Measurements from ENCODE around the gene COPS7A.
A peak's percentile ranks its signal among the peaks of the same experiment; 100 is the strongest.
"Not testable (repeated sequence)": the region's sequence is repeated elsewhere in the genome, so short reads cannot be mapped to it uniquely, and the experiment has no call there.

COPS7A gene

DNA sequence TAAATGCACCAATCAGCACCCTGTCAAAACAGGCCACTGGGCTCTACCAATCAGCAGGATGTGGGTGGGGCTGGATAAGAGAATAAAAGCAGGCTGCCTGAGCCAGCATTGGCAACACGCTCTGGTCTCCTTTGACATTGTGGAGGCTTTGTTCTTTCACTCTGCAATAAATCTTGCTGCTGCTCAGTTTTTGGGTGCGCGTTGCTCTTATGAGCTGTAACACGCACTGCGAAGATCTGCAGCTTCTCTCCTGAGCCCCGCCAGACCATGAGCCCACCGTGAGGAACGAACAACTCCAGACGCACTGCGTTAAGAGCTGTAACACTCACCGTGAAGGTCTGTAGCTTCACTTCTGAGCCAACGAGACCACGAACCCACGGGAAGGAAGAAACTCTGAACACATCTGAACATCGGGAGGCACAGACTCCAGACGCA, 14.9 kb upstream of the COPS7A start:
- no peaks in the 10 kb centered on the region for H3K4me1 ChIP-seq (ENCODE audit: control insufficient read depth, low read depth, low read length)
- no peak overlapping the region for H3K9ac ChIP-seq (ENCODE audit: low read length)
- no peak overlapping the region for H3K4me3 ChIP-seq (ENCODE audit: low read length)
- no peaks in the 10 kb centered on the region for H3K27me3 ChIP-seq (ENCODE audit: control insufficient read depth, insufficient read depth, low read length)
- H3K9me3 ChIP-seq (ENCODE audit: control insufficient read depth, low read depth, low read length) = no peaks in the 10 kb centered on the region
- H3K27ac ChIP-seq (ENCODE audit: low read length) = no peak overlapping the region
- no peaks in the 10 kb centered on the region for H3K36me3 ChIP-seq (ENCODE audit: control insufficient read depth, low read depth, low read length)

DNA sequence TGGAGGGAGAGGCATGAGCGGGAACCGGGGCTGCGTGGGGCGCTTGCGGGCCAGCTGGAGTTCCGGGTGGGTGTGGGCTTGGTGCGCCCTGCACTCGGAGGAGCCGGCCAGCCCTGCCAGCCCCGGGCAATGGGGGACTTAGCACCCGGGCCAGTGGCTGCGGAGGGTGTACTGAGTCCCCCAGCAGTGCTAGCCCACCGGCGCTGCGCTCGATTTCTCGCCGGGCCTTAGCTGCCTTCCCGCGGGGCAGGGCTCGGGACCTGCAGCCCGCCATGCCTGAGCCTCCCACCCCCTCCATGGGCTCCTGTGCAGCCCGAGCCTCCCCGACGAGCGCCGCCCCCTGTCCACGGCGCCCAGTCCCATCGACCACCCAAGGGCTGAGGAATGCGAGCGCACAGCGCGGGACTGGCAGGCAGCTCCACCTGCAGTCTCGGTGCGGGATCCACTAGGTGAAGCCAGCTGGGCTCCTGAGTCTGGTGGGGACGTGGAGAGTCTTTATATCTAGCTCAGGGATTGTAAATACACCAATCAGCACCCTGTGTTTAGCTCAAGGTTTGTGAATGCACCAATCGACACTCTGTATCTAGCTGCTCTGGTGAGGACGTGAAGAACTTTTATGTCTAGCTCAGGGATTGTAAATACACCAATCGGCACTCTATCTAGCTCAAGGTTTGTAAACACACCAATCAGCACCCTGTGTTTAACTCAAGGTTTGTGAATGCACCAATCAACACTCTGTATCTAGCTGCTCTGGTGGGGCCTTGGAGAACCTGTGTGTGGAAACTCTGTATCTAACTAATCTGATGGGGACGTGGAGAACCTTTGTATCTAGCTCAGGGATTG, 7.6 kb upstream of the COPS7A start:
- not testable (repeated sequence) for H3K36me3 ChIP-seq (ENCODE audit: control insufficient read depth, low read depth, low read length); H3K27me3 ChIP-seq (ENCODE audit: control insufficient read depth, insufficient read depth, low read length); H3K4me3 ChIP-seq (ENCODE audit: low read length); H3K9me3 ChIP-seq (ENCODE audit: control insufficient read depth, low read depth, low read length); H3K27ac ChIP-seq (ENCODE audit: low read length); H3K4me1 ChIP-seq (ENCODE audit: control insufficient read depth, low read depth, low read length); H3K9ac ChIP-seq (ENCODE audit: low read length)

DNA sequence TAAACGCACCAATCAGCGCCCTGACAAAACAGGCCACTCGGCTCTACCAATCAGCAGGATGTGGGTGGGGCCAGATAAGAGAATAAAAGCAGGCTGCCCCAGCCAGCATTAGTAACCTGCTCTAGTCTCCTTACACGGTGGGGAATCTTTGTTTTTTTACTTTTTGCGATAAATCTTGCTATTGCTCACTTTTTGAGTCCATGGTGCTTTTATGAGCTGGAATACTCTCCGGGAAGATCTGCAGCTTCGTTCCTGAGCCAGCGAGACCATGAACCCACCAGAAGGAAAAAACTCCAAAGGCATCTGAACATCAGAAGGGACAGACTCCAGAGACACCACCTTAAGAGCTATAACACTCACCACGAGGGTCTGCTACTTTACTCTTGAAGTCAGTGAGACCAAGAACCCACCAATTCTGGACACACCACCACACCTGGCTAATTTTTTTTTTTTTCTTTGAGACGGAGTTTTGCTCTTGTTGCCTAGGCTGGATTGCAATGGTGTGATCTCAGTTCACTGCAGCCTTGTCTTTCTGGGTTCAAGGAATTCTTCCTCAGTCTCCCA, 6.9 kb upstream of the COPS7A start:
- Histone ChIP-seq H3K9me3 (ENCODE audit: control insufficient read depth, low read depth, low read length) (no peaks in the 10 kb centered on the region), H3K9ac (ENCODE audit: low read length) (no peak overlapping the region), H3K36me3 (ENCODE audit: control insufficient read depth, low read depth, low read length) (no peaks in the 10 kb centered on the region), H3K4me3 (ENCODE audit: low read length) (no peak overlapping the region), H3K27ac (ENCODE audit: low read length) (no peak overlapping the region), H3K4me1 (ENCODE audit: control insufficient read depth, low read depth, low read length) (no peaks in the 10 kb centered on the region), H3K27me3 (ENCODE audit: control insufficient read depth, insufficient read depth, low read length) (no peaks in the 10 kb centered on the region)

DNA sequence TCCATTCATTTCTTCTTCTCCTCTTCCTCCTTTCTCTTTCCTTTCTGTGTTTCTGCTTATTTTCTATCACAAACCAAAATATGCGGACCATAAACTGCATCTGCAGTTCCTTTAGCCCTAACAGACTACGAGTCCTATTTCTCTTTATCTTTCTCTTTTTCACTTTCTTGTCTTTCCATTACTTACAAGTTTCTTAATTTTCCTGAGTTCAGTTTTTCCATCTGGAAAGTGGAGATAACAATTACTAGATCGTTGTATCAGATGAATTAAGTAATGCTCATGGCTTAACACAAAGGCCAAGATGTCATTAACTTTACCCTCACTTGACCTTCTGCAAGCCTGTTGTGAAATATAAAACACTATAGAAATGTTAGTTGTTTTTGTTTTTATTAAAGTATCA, 983 bp upstream of the COPS7A start:
- H3K27ac ChIP-seq (ENCODE audit: low read length) = no peak overlapping the region
- H3K27me3 ChIP-seq (ENCODE audit: control insufficient read depth, insufficient read depth, low read length) = no peaks in the 10 kb centered on the region
- H3K4me3 ChIP-seq (ENCODE audit: low read length) = peak overlapping the region; percentile 73
- H3K9me3 ChIP-seq (ENCODE audit: control insufficient read depth, low read depth, low read length) = no peaks in the 10 kb centered on the region
- H3K9ac ChIP-seq (ENCODE audit: low read length) = peak overlapping the region; percentile 41
- no peaks in the 10 kb centered on the region for H3K36me3 ChIP-seq (ENCODE audit: control insufficient read depth, low read depth, low read length)
- H3K4me1 ChIP-seq (ENCODE audit: control insufficient read depth, low read depth, low read length) = peaks cover 11% of the 10 kb centered on the region

DNA sequence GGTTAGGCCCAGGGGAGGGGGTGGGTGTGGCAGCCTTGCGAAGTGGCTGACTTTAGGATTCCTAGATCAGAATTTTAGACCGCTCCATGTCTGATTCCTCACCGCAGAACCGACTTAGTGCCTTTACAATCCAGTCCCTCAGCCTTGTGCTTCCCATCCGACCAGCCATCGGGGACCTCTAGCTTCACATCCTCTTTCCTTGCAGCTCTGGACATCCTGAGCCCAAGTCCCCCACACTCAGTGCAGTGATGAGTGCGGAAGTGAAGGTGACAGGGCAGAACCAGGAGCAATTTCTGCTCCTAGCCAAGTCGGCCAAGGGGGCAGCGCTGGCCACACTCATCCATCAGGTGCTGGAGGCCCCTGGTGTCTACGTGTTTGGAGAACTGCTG, 557 bp downstream of the COPS7A start:
- no peaks in the 10 kb centered on the region for H3K9me3 ChIP-seq (ENCODE audit: control insufficient read depth, low read depth, low read length)
- H3K27me3 ChIP-seq (ENCODE audit: control insufficient read depth, insufficient read depth, low read length) = no peaks in the 10 kb centered on the region
- peaks cover 15% of the 10 kb centered on the region for H3K36me3 ChIP-seq (ENCODE audit: control insufficient read depth, low read depth, low read length)
- peak overlapping the region; percentile 73 for H3K4me3 ChIP-seq (ENCODE audit: low read length)
- H3K4me1 ChIP-seq (ENCODE audit: control insufficient read depth, low read depth, low read length) = peaks cover 11% of the 10 kb centered on the region
- peak overlapping the region; percentile 67 for H3K27ac ChIP-seq (ENCODE audit: low read length)
- peak overlapping the region; percentile 74 for H3K9ac ChIP-seq (ENCODE audit: low read length)

DNA sequence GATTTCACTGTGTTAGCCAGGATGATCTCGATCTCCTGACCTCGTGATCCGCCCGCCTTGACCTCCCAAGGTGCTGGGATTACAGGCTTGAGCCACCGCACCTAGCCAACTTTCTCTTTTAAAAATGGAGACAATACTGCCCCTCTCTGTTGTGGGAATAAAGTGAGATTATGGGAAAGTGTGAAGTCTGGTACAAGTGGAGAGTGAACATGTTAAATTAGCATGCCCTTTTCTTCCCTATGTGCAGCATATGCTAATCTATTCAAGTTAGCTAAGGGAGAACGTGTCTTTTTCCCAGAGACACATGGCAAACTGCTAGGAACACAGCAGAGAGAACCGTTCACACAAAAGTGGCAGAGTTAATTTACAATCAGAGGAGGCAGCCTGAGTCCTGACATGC, 1.5 kb downstream of the COPS7A start:
- Histone ChIP-seq H3K27ac (ENCODE audit: low read length) (no peak overlapping the region), H3K4me3 (ENCODE audit: low read length) (no peak overlapping the region), H3K9ac (ENCODE audit: low read length) (no peak overlapping the region), H3K36me3 (ENCODE audit: control insufficient read depth, low read depth, low read length) (peaks cover 18% of the 10 kb centered on the region), H3K4me1 (ENCODE audit: control insufficient read depth, low read depth, low read length) (peaks cover 11% of the 10 kb centered on the region), H3K9me3 (ENCODE audit: control insufficient read depth, low read depth, low read length) (no peaks in the 10 kb centered on the region), H3K27me3 (ENCODE audit: control insufficient read depth, insufficient read depth, low read length) (no peaks in the 10 kb centered on the region)

DNA sequence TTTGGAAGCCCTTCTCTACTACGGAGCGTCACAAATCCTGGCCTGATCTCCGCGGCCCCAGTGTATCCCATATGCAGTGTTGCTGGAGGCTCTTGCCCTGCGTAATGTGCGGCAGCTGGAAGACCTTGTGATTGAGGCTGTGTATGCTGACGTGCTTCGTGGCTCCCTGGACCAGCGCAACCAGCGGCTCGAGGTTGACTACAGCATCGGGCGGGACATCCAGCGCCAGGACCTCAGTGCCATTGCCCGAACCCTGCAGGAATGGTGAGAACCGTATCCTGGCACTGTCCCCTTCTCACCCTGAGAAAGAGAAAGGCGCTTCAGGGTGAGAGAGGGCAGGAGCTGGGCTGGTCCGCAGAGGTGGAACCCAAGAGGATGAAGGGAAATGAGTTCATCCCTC, 5.3 kb downstream of the COPS7A start:
- H3K9ac ChIP-seq (ENCODE audit: low read length) = no peak overlapping the region
- H3K4me1 ChIP-seq (ENCODE audit: control insufficient read depth, low read depth, low read length) = peaks cover 5% of the 10 kb centered on the region
- no peaks in the 10 kb centered on the region for H3K9me3 ChIP-seq (ENCODE audit: control insufficient read depth, low read depth, low read length)
- H3K4me3 ChIP-seq (ENCODE audit: low read length) = no peak overlapping the region
- no peaks in the 10 kb centered on the region for H3K27me3 ChIP-seq (ENCODE audit: control insufficient read depth, insufficient read depth, low read length)
- H3K27ac ChIP-seq (ENCODE audit: low read length) = no peak overlapping the region
- peaks cover 29% of the 10 kb centered on the region for H3K36me3 ChIP-seq (ENCODE audit: control insufficient read depth, low read depth, low read length)

DNA sequence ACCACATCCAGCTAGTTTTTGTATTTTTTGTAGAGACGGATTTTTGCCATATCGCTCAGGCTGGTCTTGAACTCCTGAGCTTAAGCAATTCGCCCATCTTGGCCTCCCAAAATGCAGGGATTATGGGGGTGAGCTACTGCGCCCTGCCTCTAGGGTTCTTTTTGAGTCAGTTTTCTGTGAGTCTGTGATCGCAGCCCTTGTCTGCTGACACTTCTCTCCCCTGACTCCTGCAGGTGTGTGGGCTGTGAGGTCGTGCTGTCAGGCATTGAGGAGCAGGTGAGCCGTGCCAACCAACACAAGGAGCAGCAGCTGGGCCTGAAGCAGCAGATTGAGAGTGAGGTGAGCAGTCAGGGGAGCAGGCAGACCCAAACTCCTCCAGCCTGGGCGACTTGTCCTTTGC, 6.3 kb downstream of the COPS7A start:
- no peaks in the 10 kb centered on the region for H3K4me1 ChIP-seq (ENCODE audit: control insufficient read depth, low read depth, low read length)
- no peaks in the 10 kb centered on the region for H3K9me3 ChIP-seq (ENCODE audit: control insufficient read depth, low read depth, low read length)
- H3K36me3 ChIP-seq (ENCODE audit: control insufficient read depth, low read depth, low read length) = peaks cover 33% of the 10 kb centered on the region
- no peaks in the 10 kb centered on the region for H3K27me3 ChIP-seq (ENCODE audit: control insufficient read depth, insufficient read depth, low read length)
- H3K9ac ChIP-seq (ENCODE audit: low read length) = no peak overlapping the region
- H3K4me3 ChIP-seq (ENCODE audit: low read length) = no peak overlapping the region
- H3K27ac ChIP-seq (ENCODE audit: low read length) = no peak overlapping the region

DNA sequence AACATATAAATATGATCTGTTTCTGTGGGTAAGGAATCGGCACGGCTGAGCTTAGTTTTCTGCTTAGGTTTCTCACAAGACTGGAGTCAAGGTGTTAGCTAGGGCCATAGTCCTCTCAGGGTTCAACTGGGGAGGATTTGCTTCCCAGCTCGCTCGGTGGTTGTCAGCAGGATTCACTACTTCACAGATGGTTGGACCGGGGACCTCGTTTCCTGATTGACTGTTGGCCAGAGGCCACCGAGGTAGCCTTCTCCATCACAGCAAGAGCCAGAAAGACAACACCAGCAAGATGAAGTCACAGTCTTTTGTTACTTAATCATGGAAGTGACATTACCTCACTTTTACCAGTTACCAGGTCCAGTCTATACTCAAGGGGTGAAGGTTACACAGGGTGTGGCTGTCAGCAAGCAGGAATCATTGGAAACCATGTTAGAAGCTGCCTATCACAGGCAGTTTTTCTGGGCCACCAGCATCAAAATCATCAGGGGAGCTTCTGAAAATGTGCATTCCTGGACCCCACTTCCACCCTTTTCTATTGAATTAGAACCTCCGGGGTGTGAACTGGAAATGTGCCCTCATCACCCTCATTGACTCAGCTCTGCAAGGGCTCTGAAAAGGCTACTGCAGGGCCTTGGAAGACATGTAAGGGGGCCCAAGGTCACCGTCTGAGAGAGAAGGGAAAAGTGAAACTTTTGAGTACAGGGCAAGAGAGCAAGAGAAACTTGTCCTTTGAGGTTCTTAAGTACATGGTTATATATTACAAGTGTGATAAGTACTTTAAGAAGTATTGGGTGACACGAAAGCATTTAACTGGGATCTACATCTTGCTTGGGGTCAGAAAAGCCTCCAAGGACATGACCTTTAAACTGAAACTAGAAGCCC, 10.9 kb downstream of the COPS7A start:
- Histone ChIP-seq H3K9me3 (ENCODE audit: control insufficient read depth, low read depth, low read length) (no peaks in the 10 kb centered on the region), H3K36me3 (ENCODE audit: control insufficient read depth, low read depth, low read length) (peaks cover 16% of the 10 kb centered on the region), H3K27ac (ENCODE audit: low read length) (no peak overlapping the region), H3K4me3 (ENCODE audit: low read length) (no peak overlapping the region), H3K9ac (ENCODE audit: low read length) (no peak overlapping the region), H3K27me3 (ENCODE audit: control insufficient read depth, insufficient read depth, low read length) (no peaks in the 10 kb centered on the region), H3K4me1 (ENCODE audit: control insufficient read depth, low read depth, low read length) (no peaks in the 10 kb centered on the region)

DNA sequence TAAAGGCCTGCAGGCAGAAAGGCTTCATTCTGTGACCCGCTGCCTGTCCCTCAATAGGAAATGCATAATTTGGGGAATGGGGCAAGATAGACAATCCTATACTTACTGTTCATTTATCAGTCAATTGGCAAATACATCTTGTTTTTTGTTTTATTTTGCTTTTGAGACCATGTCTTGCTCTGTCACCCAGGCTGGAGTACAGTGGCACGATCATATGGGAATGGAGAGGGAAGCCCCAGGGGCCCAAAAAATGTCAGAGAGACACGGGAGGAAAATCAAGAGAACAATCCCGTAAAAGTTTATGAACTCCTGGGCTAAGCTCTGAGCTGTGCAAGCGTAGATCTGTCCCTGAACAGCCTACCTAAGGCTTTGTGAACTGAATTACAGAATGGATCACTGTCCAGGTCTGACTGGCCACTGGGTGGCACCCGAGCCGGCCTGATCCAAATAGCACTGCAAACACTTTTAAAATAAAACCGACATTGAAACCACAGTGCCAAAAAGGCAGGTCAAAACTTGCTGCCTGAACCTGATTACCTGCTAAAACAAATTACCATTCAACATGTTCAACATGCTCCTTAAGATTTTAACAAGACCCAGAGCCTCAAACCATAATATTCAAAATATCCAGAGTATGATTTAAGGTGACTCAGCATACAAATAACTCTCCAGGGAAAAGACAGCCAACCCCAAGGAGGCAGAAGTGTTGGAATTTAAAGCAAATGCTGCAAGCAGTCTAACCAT, 11.8 kb downstream of the COPS7A start:
- Histone ChIP-seq H3K27ac (ENCODE audit: low read length) (no peak overlapping the region), H3K4me3 (ENCODE audit: low read length) (no peak overlapping the region), H3K27me3 (ENCODE audit: control insufficient read depth, insufficient read depth, low read length) (no peaks in the 10 kb centered on the region), H3K36me3 (ENCODE audit: control insufficient read depth, low read depth, low read length) (peaks cover 12% of the 10 kb centered on the region), H3K9ac (ENCODE audit: low read length) (no peak overlapping the region), H3K4me1 (ENCODE audit: control insufficient read depth, low read depth, low read length) (no peaks in the 10 kb centered on the region), H3K9me3 (ENCODE audit: control insufficient read depth, low read depth, low read length) (no peaks in the 10 kb centered on the region)

DNA sequence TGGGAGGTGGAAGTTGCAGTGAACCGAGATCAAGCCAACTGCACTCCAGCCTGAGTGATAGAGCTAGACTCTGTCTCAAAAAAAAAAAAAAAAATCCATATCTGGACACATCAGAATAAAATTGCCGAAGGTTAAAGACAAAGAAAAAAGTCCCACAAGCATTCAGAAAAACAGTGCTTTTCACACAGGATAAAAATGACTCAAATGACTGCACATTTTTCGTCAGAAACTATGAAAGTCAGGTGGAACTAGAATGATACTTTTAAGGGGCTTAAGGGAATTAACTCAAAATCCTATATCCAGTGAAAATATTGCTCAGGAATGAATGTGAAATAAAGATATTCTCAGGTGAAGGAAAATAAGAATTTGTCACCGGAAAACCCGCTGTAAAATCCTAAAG, 12.9 kb downstream of the COPS7A start:
- H3K27me3 ChIP-seq (ENCODE audit: control insufficient read depth, insufficient read depth, low read length) = no peaks in the 10 kb centered on the region
- H3K4me3 ChIP-seq (ENCODE audit: low read length) = no peak overlapping the region
- no peak overlapping the region for H3K9ac ChIP-seq (ENCODE audit: low read length)
- H3K27ac ChIP-seq (ENCODE audit: low read length) = no peak overlapping the region
- H3K36me3 ChIP-seq (ENCODE audit: control insufficient read depth, low read depth, low read length) = peaks cover 3% of the 10 kb centered on the region
- H3K4me1 ChIP-seq (ENCODE audit: control insufficient read depth, low read depth, low read length) = no peaks in the 10 kb centered on the region
- H3K9me3 ChIP-seq (ENCODE audit: control insufficient read depth, low read depth, low read length) = no peaks in the 10 kb centered on the region
